HepG2 (cell line): ENCODE measurements around the gene TUBA4B. TPM values are rescaled to one million over a fixed set of nuclear protein-coding genes. Genes with fewer than 3 reads are reported as not detected.

Source experiments
- ARID2 ChIP-seq: sonication (generic); formaldehyde crosslinking; IDR thresholded peaks from 2 replicates; pipeline ENCODE4 v1.8.1; 2022; ENCODE audit warnings: mild to moderate bottlenecking, missing genetic modification reagents, borderline replicate concordance
- CREBL2 ChIP-seq: sonication (generic); formaldehyde crosslinking; IDR thresholded peaks from 2 replicates; pipeline ENCODE4 v1.8.1; 2023; ENCODE audit warnings: missing genetic modification reagents, mild to moderate bottlenecking, borderline replicate concordance
- DR1 ChIP-seq: sonication (generic); formaldehyde crosslinking; IDR thresholded peaks from 2 replicates; pipeline ENCODE4 v1.8.0; 2021; ENCODE audit warnings: mild to moderate bottlenecking, missing genetic modification reagents, inconsistent platforms
- E2F1 ChIP-seq: sonication (generic); formaldehyde crosslinking; IDR thresholded peaks from 2 replicates; pipeline ENCODE4 v1.5.0; 2020; ENCODE audit warnings: missing genetic modification reagents
- HNF4G ChIP-seq, 2 experiments: sonication (generic) in 1 of 2; formaldehyde crosslinking in 1 of 2; IDR thresholded peaks; 2 replicates each; pipeline versions ENCODE4 v1.4.0 to v1.6.1; 2011 to 2020; ENCODE audit warnings: borderline replicate concordance in 2 of 2, low read depth in 2 of 2, mild to moderate bottlenecking in 2 of 2, low read length in 1 of 2, missing genetic modification reagents in 1 of 2, moderate library complexity in 1 of 2
- HNRNPK ChIP-seq: fragments of 200-400 bp; formaldehyde crosslinking; IDR thresholded peaks from 2 replicates; pipeline ENCODE4 v1.6.1; 2018; ENCODE audit warnings: low read length, low read depth, moderate library complexity, mild to moderate bottlenecking; ENCODE audit not compliant: poor library complexity, severe bottlenecking
- KAT7 ChIP-seq: IDR thresholded peaks from 2 replicates; pipeline ENCODE4 v1.6.1; 2018; ENCODE audit warnings: borderline replicate concordance, missing compliant biosample characterization
- KLF6 ChIP-seq: IDR thresholded peaks from 2 replicates; pipeline ENCODE4 v1.8.0; 2016; ENCODE audit warnings: missing biosample characterization, missing genetic modification reagents
- MAFK ChIP-seq, 2 experiments: IDR thresholded peaks in 1 of 2; conservative IDR thresholded peaks in 1 of 2; 2 replicates each; pipeline ENCODE4 v1.6.1; 2011; ENCODE audit warnings: improper control_type of control experiment in 2 of 2, low read length in 2 of 2
- MAX ChIP-seq: IDR thresholded peaks from 2 replicates; pipeline ENCODE4 v1.6.1; 2012; ENCODE audit warnings: inconsistent platforms
- NR0B2 ChIP-seq: sonication (generic); formaldehyde crosslinking; IDR thresholded peaks from 2 replicates; pipeline ENCODE4 v1.4.0; 2020; ENCODE audit warnings: mild to moderate bottlenecking, missing genetic modification reagents
- PBX3 ChIP-seq: sonication (generic); formaldehyde crosslinking; IDR thresholded peaks from 2 replicates; pipeline ENCODE4 v1.8.1; 2023; ENCODE audit warnings: missing genetic modification reagents, inconsistent platforms, borderline replicate concordance
- SOX13 ChIP-seq, 3 experiments: fragments of 450-650 bp in 1 of 3; sonication (generic) in 1 of 3; formaldehyde crosslinking in 1 of 3; IDR thresholded peaks in 2 of 3; conservative IDR thresholded peaks in 1 of 3; 2 replicates each; pipeline versions ENCODE4 v1.5.0 to v1.6.1; 2016 to 2020; ENCODE audit warnings: antibody characterized with exemption in 1 of 3, mild to moderate bottlenecking in 1 of 3, missing compliant biosample characterization in 1 of 3, missing genetic modification reagents in 1 of 3, moderate library complexity in 1 of 3
- SPEN ChIP-seq: sonication (generic); formaldehyde crosslinking; IDR thresholded peaks from 2 replicates; pipeline ENCODE4 v1.5.1; 2020; ENCODE audit warnings: low read depth, mild to moderate bottlenecking, missing genetic modification reagents
- SSRP1 ChIP-seq: IDR thresholded peaks from 2 replicates; pipeline ENCODE4 v1.6.1; 2016; ENCODE audit warnings: control low read depth
- THAP7 ChIP-seq: sonication (generic); formaldehyde crosslinking; IDR thresholded peaks from 2 replicates; pipeline ENCODE4 v1.8.1; 2023; ENCODE audit warnings: mild to moderate bottlenecking, missing genetic modification reagents
- ZMYM2 ChIP-seq: sonication (generic); formaldehyde crosslinking; IDR thresholded peaks from 2 replicates; pipeline ENCODE4 v1.8.0; 2022; ENCODE audit warnings: mild to moderate bottlenecking, missing genetic modification reagents
- ZNF362 ChIP-seq: sonication (generic); formaldehyde crosslinking; IDR thresholded peaks from 2 replicates; pipeline ENCODE4 v1.4.0; 2020; ENCODE audit warnings: missing genetic modification reagents, mild to moderate bottlenecking, borderline replicate concordance
- ZNF598 ChIP-seq: sonication (generic); formaldehyde crosslinking; IDR thresholded peaks from 2 replicates; pipeline ENCODE4 v1.5.1; 2020; ENCODE audit warnings: mild to moderate bottlenecking, missing genetic modification reagents, borderline replicate concordance
- ZNF652 ChIP-seq: IDR thresholded peaks from 2 replicates; pipeline ENCODE4 v1.6.1; 2016; ENCODE audit warnings: low read depth, borderline replicate concordance
- ZNF660 ChIP-seq: sonication (generic); formaldehyde crosslinking; IDR thresholded peaks from 2 replicates; pipeline ENCODE4 v1.5.1; 2020; ENCODE audit warnings: mild to moderate bottlenecking, low read depth, missing genetic modification reagents, borderline replicate concordance
- polyA plus RNA-seq, 8 experiments: library from polyadenylated mRNA; depleted of rRNA in 3 of 8; stranded (reverse) in 7 of 8; unstranded in 1 of 8; fragments of >200 nt; fragmentation: Illumina TruSeq in 4 of 8; extraction: Trizol in 4 of 8; gene quantifications; 2 replicates each; pipeline versions ENCODE4 v1.2.1 to v1.2.3, GENCODE V29; 2011 to 2016; ENCODE audit warnings: low read depth in 4 of 8, missing spikeins in 1 of 8, mixed read lengths in 1 of 8; ENCODE audit not compliant: insufficient read depth in 1 of 8
- total RNA-seq, 5 experiments: library from RNA; depleted of rRNA; stranded (reverse); fragments of >200 nt; fragmentation: Illumina TruSeq; extraction: Trizol; gene quantifications; 2 replicates each; pipeline ENCODE4 v1.2.3, GENCODE V29; 2016; ENCODE audit warnings: low read depth in 1 of 5

TUBA4B gene
- total and polyA plus RNA-seq, 2 of the 13 experiments (the other 11 are each of a cell fraction or from before 2014, with no cell fraction given): 0.18 to 0.22 TPM

- TF ChIP-seq ZNF362 (CRISPR knock-in tag) (no peak), DR1 (peak; percentile 87), MAFK (conservative IDR thresholded peaks at IDR 0.05 in 1 of 2, IDR thresholded peaks at IDR 0.05 in 1 of 2; ENCODE audit: low read length in 2 of 2) (0 out of 4 replicates have a peak, but pooled peaks have one; percentile 1 to 8), HNF4G (IDR thresholded peaks at IDR 0.05; ENCODE audit: borderline replicate concordance, low read depth, low read length) (0 out of 2 replicates have a peak, but pooled peaks have one; percentile 39), HNF4G (CRISPR knock-in tag; IDR thresholded peaks at IDR 0.05; ENCODE audit: borderline replicate concordance, low read depth) (no peak), ZNF660 (CRISPR knock-in tag) (no peak), CREBL2 (CRISPR knock-in tag) (peak; percentile 49; the same call in 1 of the 2 replicates), MAX (no peak; the same call in 1 of the 2 replicates), ARID2 (no peak), KLF6 (peak; percentile 57; the same call in 1 of the 2 replicates), KAT7 (CRISPR knock-in tag) (no peak), E2F1 (CRISPR knock-in tag) (peak; percentile 8; the same call in 1 of the 2 replicates), THAP7 (CRISPR knock-in tag) (peak; percentile 35; the same call in 1 of the 2 replicates), ZMYM2 (0 out of 2 replicates have a peak, but pooled peaks have one; percentile 46), ZNF598 (peak; percentile 93), NR0B2 (CRISPR knock-in tag) (no peak; the same call in 1 of the 2 replicates), HNRNPK (no peak), ZNF652 (CRISPR knock-in tag) (no peak), SOX13 (IDR thresholded peaks at IDR 0.05) (no peak), SOX13 (CRISPR knock-in tag; conservative IDR thresholded peaks at IDR 0.05 in 1 of 2, IDR thresholded peaks at IDR 0.05 in 1 of 2) (peak in 1 of 2 experiments; percentile 26; a peak in 1 of 4 replicates), SPEN (CRISPR knock-in tag) (peak; percentile 37), PBX3 (CRISPR knock-in tag) (peak; percentile 96; the same call in 1 of the 2 replicates), SSRP1 (CRISPR knock-in tag) (peak; percentile 67; the same call in 1 of the 2 replicates)
Observed at GRCh38 chr2:219229305-219230058, 23.6 kb upstream of the TUBA4B start, which contains the start of the genes ANKZF1 and ATG9A (continued).
